Measurements from ENCODE around the gene TBC1D7. TPM values are rescaled to one million over a fixed set of nuclear protein-coding genes. Genes with fewer than 3 reads are reported as not detected.
A peak's percentile ranks its signal among the peaks of the same experiment; 100 is the strongest.

TBC1D7 gene
- polyA plus RNA-seq, 12 donors, result 15.5 to 26.4 (median 19.6) TPM; not detected in 1

DNA sequence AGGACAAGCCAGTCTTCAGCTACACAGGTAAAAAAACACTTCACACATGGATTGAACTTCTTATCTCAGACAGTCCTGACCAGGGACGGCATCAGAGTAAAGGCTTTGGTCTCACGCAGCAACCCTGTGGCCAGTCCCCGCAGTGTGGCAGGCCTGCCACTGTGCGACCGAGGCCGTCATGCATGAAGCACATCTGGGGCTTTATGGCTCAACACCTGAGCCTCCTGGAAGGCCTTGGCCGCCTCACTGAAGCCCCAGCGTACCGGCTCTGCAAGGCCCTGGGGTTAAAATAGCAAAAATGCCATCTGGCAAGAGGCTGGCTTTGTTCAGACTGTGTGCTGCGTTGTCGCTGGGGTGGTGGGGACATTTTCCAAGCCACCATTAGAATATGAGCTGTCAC lies 32.8 kb downstream of the TBC1D7 start:
- DNase-seq, result no peak

DNA sequence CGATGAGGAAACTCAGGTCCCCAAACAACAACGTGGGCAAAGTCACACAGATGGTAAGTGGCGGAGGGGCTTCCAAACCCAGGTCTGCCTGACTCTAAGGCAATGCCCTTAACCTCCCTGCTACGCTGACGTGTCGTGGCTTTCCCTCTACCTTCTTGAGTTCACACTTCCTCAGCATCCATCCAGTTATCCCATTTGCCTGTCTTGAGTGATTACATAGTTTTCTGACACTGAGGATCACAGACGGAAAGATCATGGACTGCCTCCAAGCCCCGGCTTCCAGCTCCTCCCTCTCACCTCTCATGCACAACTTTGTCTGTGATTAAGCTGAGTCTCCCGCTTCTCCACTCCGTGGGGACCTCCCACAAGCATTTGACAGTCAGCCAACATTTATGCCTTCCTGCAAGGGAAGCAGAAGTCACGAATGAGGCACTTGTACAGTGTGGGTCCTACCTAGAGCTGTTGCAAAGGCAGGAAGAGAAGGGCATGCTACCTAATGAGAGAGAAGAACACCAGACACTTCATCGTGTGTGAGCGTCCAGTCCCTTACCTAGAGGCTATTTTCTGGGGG lies 33.8 kb downstream of the TBC1D7 start:
- no peak for DNase-seq

DNA sequence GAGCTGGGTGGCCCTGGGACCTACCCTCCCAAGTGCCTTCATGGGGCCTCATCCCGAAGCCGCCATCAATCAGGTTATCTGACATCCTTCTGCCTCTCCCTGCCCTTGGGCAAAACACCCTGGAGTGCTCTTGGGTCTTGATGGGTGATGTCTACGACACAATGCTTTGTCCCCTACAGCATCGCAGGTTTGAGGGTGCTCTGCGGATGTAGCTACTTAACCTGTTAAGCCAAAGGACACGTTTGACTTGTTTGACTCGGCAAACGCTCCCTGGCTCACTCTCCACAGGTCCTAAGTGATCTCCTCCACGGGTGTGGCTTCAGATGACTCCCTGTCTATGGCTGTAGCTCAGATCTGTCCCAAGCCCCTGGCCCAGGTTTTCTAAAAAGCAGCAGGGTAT lies 35.6 kb downstream of the TBC1D7 start:
- DNase-seq, result no peak

DNA sequence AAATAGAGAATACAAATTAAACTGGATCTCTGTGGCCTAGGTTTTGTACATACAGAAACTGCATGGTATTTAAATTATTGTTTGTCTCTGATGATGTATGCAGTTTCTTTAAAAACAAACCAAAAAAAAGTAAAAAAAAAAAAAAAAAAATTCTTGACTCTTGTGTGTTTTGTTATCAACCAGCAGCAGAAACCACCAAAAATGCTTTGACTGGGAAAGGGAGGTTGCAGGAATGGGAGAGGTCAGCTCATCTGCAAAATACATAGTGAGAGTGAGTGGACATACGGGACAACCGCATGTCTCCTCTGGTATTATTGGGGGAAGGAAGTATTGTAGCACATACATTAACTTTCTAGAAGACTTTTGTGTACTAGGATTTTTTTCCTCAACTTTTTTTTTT lies 38.0 kb downstream of the TBC1D7 start:
- DNase-seq, result no peak

DNA sequence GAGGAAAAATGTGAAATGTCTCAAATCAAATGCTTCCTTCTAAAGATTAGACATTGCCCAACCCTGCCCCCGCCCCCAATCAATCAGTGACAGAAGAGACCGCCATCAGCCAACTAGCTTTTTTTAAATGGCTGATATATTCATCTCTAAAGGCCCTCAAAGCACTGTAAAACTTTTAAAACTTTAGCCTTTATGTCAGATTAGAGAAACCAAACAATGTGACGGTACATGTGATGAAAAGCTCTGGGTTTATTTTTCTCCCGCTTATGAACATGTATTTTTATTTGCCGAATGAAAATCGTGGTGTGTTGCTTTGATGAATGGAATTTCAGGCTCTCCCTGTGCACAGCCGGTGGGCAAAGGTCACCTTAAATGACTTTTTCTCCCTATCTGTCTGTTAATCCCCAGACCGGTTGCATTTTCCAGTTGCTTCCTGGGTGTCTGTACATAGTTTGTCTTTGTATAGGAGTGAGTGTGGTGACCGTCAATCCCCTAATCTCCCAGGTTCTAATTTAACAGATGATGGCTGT lies 38.5 kb downstream of the TBC1D7 start:
- DNase-seq, result no peak

DNA sequence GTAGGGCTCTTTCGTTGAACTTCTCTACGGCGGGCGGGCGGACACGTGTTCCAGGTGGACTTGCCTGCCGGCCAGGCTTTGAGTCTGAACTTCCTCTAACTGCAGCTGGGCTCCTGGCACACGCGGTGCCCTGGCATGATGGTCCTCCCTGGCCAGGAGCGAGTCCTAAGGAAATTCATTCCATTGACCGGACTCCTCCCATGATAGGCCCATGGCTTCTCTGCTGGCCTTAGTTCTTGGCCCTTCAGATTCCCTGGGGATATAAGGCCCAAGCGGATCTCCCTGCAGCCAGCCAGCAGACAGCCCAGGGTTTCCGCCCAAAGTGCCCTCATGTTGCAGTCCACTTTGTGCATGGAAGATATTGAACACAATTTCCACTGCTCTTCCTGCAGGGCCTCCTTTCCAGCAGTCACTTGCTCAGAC lies 39.4 kb downstream of the TBC1D7 start:
- no peak for DNase-seq

DNA sequence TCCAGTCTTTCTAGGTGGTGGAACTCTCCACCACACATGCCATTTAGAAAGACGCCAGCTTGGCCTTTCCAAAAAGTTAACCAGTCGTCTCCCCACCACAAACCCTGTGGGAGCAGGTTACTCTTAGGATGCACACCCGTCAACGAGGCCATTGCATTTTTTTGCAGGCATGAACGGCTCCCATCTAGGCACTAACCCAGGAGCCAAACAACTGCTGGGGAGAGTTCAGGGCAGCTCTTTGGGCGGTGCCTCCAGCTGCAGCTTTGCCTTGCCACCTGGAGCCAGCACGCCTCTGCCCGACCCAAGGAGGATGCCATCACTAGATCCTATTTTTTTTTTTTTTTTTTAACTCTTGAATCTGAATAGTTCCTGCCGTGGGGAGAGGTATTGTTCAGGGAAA lies 39.9 kb downstream of the TBC1D7 start:
- no peak for DNase-seq

DNA sequence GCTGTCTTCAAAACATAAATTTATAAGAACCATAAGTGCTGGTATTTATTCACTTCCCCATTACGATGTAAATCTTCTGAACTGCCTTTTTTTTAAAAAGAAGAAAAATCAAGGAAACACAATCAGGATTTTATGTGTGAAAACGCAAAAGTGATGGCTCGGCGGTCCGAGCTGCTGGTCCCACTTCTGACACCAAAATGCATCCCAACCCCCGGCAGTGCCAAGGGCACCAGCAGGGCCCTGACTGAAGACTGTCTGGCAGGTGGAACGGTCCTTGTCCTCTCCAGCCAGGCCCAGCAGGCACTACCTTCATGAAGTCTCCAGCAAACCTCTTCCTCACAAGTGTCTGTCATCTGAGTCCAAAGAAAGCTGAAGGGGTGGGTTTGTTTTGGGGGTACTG lies 41.2 kb downstream of the TBC1D7 start:
- no peak for DNase-seq

DNA sequence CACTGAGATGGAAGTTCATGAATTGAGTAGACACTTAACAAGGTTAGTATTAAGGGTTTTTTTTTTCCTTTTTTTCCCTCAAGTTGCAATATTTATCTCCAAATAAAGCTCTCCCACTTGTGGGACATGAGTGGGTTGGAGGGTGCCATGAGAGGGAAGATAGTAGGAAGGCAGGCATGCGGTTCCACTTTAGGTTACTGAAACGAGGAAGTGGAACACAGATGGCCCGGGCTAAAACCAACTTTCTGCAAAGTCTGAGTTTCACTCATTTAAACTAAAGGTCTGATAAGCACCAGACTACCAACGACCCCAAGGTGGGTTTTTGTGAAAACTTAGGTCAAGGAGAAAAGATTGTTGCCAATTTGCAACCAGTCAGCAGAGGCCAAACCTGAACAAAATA lies 42.2 kb downstream of the TBC1D7 start:
- no peak for DNase-seq

DNA sequence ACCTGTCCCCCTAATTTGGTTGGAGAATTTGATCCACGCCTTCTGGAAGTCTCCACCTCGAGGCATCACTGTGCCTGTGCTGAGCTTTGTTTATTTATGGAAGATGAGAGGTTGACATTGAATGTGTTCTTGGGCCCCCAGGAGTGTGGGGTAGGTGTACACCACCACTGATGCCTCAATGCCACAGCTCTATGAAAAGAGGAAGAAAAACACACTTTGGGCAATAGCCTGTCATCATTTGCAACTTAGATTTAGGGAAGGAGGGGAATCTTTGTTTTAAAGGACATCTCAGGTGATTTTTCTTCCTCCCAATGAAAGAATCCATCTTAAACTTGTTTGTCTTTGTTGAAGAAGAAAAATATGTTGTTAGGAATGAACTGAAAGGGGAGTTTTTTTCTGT lies 42.6 kb downstream of the TBC1D7 start:
- DNase-seq, result no peak

DNA sequence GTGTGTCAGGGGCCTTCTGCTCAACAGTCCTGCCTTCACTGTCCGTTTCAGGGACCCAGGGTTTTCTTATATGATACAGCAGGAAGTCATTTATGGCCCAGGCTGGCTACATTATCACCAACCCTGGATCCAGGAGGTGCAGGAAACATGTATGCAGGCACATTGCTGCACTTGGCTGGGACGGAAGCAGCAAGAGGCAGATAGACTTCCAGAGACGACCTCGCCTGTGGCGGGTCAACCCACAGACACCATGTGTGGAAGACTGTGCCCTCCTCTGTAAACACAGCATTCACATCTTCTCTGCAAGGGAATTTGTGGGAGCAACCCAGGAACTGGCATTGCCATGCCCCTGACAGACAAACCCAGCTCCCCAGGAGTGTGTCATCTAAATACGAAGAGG lies 43.7 kb downstream of the TBC1D7 start:
- DNase-seq, result no peak

DNA sequence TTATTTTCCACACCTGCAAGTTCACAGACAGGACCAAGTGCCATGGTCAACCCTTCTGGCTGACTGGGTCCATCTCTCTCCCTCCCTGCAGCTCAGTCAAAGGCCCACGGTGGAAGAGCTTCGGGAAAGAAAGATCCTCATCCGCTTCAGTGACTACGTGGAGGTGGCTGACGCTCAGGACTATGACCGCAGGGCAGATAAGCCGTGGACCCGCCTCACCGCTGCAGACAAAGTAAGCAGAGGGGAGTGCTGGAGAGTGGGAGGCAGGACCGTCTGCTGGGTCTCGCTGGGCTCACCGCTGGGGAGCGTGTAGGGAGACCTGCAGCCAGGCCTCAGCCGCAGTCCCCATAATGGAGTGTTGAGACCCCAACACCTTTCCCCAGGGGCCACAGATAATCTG lies 45.0 kb downstream of the TBC1D7 start:
- DNase-seq, result no peak

DNA sequence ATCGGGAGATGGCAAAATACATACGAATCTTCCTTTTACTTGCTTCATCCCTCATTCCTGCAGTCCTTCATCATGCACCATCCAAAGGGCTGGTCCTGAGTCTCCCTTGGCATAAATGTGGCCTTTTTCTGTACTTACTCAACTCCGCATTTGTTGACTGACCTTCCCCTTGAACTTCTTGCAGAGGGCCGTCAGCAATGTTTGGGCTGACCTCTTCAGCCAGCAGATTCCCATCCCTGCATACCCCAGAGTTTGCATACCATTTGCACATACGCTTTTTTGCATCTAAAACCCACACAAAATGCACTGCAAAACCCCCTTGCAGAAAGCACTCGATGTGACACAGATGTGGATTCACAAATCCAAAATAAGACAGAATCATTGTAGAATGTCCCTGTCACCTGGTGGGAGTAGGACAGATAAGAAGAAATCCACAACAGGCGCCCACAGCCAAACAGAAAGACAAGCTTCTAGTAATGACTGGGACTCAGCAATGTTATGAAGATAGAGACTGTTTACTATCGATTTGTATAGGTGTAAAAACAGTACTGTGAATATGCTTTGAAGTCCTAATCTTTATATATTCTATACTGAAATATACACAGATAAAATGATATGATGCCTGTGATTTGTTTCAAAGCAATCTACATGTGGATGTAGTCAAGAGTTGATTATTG lies 45.8 kb downstream of the TBC1D7 start:
- no peak for DNase-seq

DNA sequence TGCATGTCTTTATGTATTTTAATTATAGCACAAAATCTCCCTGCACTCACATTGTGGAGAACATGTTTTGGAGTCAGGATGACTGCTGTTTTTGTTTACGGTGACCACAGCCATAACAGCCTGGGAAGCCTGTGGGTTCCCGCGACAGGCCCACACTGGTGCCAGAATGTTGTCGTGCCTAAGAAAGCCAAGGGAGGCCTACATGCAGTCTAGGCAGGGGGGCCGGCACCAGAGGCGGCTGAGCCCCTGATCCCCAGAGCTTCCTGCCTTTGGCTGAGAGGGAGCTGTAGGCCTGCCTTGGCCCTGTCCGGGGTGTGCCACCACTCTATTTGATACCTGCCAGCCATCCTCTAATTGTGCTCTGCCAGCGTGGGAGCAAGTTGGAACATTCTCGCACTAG lies 46.7 kb downstream of the TBC1D7 start:
- no peak for DNase-seq

DNA sequence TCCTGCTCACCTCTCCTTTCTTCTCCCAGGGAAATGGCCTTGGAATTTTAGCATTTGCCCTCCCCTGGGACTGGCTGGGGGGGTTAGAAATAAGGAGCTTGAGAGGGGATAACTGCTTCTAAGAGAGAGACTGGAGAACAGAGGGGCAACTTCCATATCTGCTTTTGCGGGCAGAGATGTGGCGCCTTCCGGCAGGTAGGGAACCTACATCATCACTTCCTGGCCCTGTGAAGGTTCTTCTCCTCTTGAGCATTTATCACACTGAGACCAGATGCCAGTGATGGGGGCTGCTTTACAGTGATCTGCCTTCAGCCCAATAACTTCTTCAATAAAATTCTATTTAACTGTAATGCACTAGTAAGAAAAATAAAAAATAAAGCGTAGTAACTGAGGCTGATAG lies 48.1 kb downstream of the TBC1D7 start:
- DNase-seq, result no peak

DNA sequence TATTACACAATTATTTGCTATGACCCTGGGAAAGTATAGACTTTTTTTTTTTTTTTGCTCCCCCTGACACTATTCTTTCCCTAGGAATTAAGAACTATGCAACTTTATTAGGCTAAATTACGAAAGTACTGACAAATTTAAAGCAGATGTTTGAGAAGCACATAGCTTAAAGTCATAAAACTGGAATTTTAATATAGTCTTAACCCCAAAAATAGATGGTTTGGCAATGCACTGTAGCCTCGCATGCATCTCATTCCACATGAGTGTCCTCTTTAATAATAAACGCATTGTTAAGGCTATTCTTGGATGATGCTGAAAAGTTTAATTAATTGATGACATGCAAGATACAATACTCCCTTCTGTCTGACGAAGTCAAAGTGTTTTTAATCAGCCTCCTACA lies 49.3 kb downstream of the TBC1D7 start:
- peak; percentile 25 for DNase-seq

DNA sequence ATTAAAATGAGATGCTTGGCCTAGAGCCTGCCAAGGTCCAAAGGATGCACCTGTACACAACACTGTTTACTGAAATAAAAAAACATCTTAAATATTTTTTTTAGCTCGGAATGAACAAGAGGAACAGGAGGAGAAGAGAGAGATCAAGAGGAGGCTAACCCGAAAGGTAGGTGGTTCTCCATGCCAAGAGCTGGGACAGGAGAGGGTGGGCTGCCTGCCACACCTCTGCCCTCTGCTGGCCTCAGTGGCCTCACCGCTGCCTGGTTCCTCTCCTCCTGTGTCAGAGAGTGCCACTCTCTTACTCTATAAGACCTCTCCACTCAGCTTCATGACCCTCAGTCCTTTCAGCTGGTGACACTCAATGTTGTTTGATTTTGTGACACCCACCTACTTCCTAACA lies 50.2 kb downstream of the TBC1D7 start:
- no peak for DNase-seq

DNA sequence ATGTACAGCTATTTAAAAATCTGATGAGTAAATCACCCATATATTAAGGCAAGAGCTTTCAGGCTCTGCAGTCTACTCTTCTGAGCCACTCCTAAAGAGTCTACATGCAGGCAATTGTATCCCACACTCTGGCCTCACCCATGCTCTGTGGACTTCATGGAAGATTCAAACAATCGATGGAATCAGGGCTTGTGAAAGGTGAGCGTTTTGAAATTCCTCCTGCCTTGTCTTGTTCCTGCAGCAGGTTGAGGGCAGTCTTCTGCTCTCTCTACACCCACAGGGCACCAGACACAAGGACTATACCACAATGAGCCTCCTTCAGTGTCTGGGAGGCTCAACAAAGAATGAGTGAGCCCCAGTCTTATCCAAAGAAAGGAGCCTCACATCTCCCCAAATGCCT lies 51.1 kb downstream of the TBC1D7 start:
- no peak for DNase-seq

DNA sequence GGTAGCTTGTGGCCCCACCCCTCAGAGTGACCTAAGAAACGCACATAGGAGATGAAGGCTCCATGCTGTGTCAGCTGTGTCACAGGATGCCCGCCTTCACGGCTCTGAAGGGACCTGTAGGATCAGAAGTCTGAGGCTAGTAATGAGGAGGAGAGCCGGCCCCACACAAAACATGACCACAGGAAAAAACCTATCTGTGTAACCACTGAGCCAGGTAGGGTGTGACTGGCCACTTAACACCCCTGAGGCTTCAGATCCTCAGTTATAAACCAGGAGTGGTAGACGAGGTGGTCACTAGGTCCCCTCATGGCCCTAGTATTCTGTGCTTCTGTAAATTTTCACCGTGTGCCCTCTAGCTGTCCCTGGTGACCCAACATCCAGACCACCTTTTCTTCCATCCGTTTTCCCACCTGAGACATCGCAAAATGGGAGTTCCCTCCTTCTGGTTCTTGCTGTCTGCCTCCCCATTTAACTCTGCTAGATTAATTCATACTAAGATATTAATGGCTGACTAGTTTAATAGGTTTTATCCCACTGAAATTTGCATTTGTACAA lies 52.8 kb downstream of the TBC1D7 start:
- DNase-seq, result no peak

DNA sequence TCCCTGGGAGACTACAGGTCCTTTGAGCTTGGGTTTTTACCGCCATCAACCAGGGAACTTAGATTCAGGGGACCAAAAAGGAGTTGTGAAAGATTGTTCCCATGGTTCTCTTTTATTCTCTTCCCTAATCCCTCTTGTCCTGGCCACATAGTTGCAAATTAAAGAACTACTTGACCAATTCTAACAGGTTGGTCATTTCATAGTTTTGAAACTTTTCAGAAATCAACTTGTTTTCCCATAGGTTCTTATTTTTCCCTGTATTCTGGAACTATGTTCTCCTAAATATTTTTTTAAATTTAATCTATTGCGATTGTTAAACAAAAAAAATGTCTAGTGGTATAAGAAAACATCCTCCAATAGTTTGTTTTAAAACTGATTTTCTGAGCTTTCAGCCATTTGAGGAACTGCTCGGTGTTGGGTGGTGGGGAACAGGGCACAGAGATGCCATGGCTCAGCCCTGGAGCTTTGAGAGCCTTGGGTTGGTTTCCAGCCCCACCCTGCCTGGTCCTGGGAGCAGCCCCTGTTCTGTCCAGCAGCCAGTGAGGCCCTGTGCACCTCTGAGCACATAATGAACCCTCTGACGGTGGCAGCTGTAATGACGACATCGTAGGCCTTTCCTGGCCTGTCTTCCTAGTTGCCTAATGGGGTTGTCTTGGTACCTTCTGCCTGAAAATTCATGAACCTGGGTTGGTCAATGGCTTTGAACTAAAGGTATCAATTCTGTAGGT lies 53.5 kb downstream of the TBC1D7 start:
- no peak for DNase-seq

DNA sequence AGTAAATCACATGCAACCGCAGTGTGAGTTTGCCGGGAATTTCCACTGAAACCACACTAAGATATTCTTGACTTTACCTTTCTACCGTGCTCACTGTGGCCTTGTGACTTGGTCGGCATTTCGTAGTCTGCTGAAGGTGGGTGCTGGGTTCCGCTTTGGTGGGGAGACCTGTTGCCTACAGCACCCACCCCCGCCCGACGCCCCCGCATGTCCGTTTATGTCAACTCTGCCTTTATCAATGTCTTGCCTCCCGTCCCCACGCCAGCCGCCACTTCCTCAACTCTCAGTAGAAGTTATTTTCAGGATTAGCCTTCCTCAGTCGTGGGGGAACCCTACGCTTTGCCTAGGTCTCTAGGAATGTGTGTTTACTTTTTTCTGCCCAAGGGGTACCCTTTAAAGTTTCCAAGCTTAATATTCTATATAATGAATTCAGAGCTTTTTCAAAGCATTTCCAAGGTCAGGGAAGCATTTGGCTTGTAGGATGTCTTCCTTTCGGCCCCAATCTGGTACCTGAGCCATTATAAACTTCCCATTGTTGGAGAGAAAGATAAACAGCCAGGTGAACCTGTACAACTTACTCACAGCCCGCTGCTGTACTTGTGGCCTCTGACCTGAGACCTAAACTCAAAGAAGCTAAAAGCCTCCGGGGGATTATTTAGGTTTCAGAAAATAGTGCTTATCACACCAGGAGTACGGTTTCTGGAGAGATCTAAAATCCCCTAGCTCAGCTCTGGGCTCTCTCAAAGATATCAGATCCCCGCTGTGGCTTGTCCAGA lies 54.2 kb downstream of the TBC1D7 start:
- no peak for DNase-seq
